ENCODE measurements around the gene SPRY4. TPM values are rescaled to one million over a fixed set of nuclear protein-coding genes. Genes with fewer than 3 reads are reported as not detected.

The SPRY4 gene
- total RNA-seq, 1 experiment from 2014 or later: 35.5 TPM

GRCh38 chr5:142320851-142321560, 3.8 kb downstream of the SPRY4 start:
- H3K4me3 ChIP-seq (ENCODE audit: low read depth, low read length, poor library complexity, severe bottlenecking): peak overlapping the region; percentile 19
- peaks cover 80% of the 10 kb centered on the region for H3K4me1 ChIP-seq (ENCODE audit: insufficient read depth, low read length, poor library complexity, severe bottlenecking)
- H3K27me3 ChIP-seq (replicated peaks; ENCODE audit: insufficient read depth, low read depth, low read length, poor library complexity): no peaks in the 10 kb centered on the region
- intact Hi-C loops (cut with micrococcal nuclease; ENCODE audit: unreplicated experiment): loop anchor here (5.0 to 10.0 kb wide), 3 partner anchors 66 to 554 kb away; no protein-coding TSS in a partner anchor
- no peaks in the 10 kb centered on the region for H3K36me3 ChIP-seq (ENCODE audit: insufficient read depth, low read length, poor library complexity, severe bottlenecking)
- TF ChIP-seq CTCF (conservative IDR thresholded peaks at IDR 0.05; ENCODE audit: low read depth, low read length): no peak
- no peak for TF ChIP-seq EZH2 (IDR thresholded peaks at IDR 0.05; ENCODE audit: borderline replicate concordance, low read depth, low read length, poor library complexity, severe bottlenecking)
- H3K27ac ChIP-seq (ENCODE audit: low read depth, low read length, poor library complexity, severe bottlenecking): peak overlapping the region; percentile 54
- DNase-seq (ENCODE audit: low spot score): no peak
- ChIA-PET CTCF (interaction anchor here (0.6 kb wide), 1 partner anchor 101 kb away, joined by 9 read pairs; no protein-coding TSS in a partner anchor), POLR2A (ENCODE audit: low non-redundant PET) (no interaction called here)
- BruUV-seq (replicated peaks): no TSS peak
- no peaks in the 10 kb centered on the region for H3K9me3 ChIP-seq (ENCODE audit: low read depth, low read length, poor library complexity, severe bottlenecking)

DNA sequence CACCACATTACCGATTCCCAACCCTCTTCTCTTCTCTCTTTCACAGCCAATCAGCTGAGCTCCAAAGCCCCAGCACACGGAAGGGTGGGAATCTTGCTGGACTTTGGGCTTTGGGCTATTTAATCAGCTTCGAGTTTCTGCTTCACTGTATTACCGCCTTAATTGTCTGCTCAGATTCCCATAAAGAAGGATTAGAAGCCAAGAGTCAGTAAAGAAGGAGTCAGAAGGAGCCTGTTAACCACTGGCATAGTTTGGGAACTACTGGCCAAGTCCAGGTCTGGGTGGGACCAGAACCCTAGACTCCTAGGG, 4.4 kb downstream of the SPRY4 start:
- Histone ChIP-seq H3K4me1 (ENCODE audit: insufficient read depth, low read length, poor library complexity, severe bottlenecking) (peaks cover 80% of the 10 kb centered on the region), H3K27me3 (replicated peaks; ENCODE audit: insufficient read depth, low read depth, low read length, poor library complexity) (no peaks in the 10 kb centered on the region), H3K4me3 (ENCODE audit: low read depth, low read length, poor library complexity, severe bottlenecking) (peak overlapping the region; percentile 19), H3K9me3 (ENCODE audit: low read depth, low read length, poor library complexity, severe bottlenecking) (no peaks in the 10 kb centered on the region), H3K27ac (ENCODE audit: low read depth, low read length, poor library complexity, severe bottlenecking) (peak overlapping the region; percentile 54), H3K36me3 (ENCODE audit: insufficient read depth, low read length, poor library complexity, severe bottlenecking) (no peaks in the 10 kb centered on the region)
- BruUV-seq (replicated peaks): no TSS peak
- DNase-seq (ENCODE audit: low spot score): no peak
- TF ChIP-seq CTCF (conservative IDR thresholded peaks at IDR 0.05; ENCODE audit: low read depth, low read length) (no peak), EZH2 (IDR thresholded peaks at IDR 0.05; ENCODE audit: borderline replicate concordance, low read depth, low read length, poor library complexity, severe bottlenecking) (no peak)
- intact Hi-C loops (cut with micrococcal nuclease; ENCODE audit: unreplicated experiment): loop anchor here (5.0 to 10.0 kb wide), 3 partner anchors 67 to 554 kb away; no protein-coding TSS in a partner anchor
- ChIA-PET POLR2A (ENCODE audit: low non-redundant PET) (no interaction called here), CTCF (no interaction called here)

DNA sequence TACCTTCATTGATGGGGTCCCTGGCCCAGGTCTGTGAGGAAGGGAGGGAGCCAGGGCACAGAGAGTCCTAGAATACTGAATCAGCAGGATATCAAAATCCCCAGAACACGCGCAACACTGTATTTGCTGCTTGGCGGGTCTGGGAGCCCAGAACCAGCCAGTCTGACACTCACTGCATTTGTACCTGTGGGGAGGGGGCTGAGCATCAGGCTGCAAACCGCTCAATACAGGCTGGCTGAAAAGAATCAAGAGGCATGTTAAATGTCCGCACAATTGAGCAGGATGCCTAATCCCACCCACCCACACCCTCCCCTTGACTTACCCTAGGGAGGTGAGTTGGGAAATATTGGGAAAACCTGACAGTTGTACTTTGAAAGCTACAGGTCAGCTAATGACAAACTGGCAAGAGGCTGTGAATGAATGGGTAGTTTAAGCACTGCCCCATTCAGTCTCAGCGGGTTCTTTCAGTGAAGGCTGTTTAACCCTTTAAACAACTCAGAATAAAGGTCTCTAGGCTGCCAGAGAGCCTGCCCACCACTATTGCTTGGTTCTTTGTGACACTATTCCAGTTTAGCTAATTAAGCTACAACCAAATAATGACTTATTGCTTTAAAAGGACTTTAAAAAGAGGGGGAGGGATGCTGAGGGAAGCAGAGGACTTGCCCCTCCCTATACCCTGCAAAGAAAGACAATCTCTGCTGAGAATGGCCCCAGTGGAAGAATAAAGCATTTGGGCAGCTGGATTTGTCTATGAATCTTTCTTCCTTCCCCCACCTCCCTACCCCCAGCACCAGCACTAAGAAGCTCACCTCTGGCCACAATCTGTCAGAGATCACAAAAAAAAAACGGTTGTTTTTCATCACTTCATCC, 5.0 kb downstream of the SPRY4 start:
- H3K9me3 ChIP-seq (ENCODE audit: low read depth, low read length, poor library complexity, severe bottlenecking): no peaks in the 10 kb centered on the region
- H3K4me3 ChIP-seq (ENCODE audit: low read depth, low read length, poor library complexity, severe bottlenecking): peak overlapping the region; percentile 19
- intact Hi-C loops (cut with micrococcal nuclease; ENCODE audit: unreplicated experiment): loop anchor here (5.0 to 10.0 kb wide), 4 partner anchors 68 to 555 kb away; no protein-coding TSS in a partner anchor
- ChIA-PET POLR2A (ENCODE audit: low non-redundant PET) (no interaction called here), CTCF (no interaction called here)
- TF ChIP-seq CTCF (conservative IDR thresholded peaks at IDR 0.05; ENCODE audit: low read depth, low read length): no peak
- TF ChIP-seq EZH2 (IDR thresholded peaks at IDR 0.05; ENCODE audit: borderline replicate concordance, low read depth, low read length, poor library complexity, severe bottlenecking): no peak
- DNase-seq (ENCODE audit: low spot score): no peak
- H3K27ac ChIP-seq (ENCODE audit: low read depth, low read length, poor library complexity, severe bottlenecking): peak overlapping the region; percentile 54
- H3K27me3 ChIP-seq (replicated peaks; ENCODE audit: insufficient read depth, low read depth, low read length, poor library complexity): no peaks in the 10 kb centered on the region
- peaks cover 84% of the 10 kb centered on the region for H3K4me1 ChIP-seq (ENCODE audit: insufficient read depth, low read length, poor library complexity, severe bottlenecking)
- peaks cover 3% of the 10 kb centered on the region for H3K36me3 ChIP-seq (ENCODE audit: insufficient read depth, low read length, poor library complexity, severe bottlenecking)
- no TSS peak for BruUV-seq (replicated peaks)
